HepG2 (cell line): Measurements from ENCODE around the gene MGA. TPM values are rescaled to one million over a fixed set of nuclear protein-coding genes. Genes with fewer than 3 reads are reported as not detected.
A peak's percentile ranks its signal among the peaks of the same experiment; 100 is the strongest.

Experiments used
- CCAR2 ChIP-seq: fragments of 200-400 bp; formaldehyde crosslinking; optimal IDR thresholded peaks from 2 replicates; pipeline ENCODE3; 2018; ENCODE audit warnings: low read depth, mild to moderate bottlenecking, low read length, moderate library complexity
- FOXO1 ChIP-seq: sonication (generic); formaldehyde crosslinking; IDR thresholded peaks from 2 replicates; pipeline ENCODE4 v1.4.0; 2020; ENCODE audit warnings: missing genetic modification reagents
- GMEB2 ChIP-seq: IDR thresholded peaks from 2 replicates; pipeline ENCODE4 v1.6.1; 2016; ENCODE audit warnings: missing biosample characterization, missing genetic modification reagents, low read depth
- HNF4A ChIP-seq: sonication (generic); formaldehyde crosslinking; IDR thresholded peaks from 2 replicates; pipeline ENCODE4 v1.4.0; 2020; ENCODE audit warnings: missing genetic modification reagents
- HOXD1 ChIP-seq: sonication (generic); formaldehyde crosslinking; IDR thresholded peaks from 2 replicates; pipeline ENCODE4 v1.5.0; 2020; ENCODE audit warnings: missing genetic modification reagents
- MAF1 ChIP-seq: sonication (generic); formaldehyde crosslinking; IDR thresholded peaks from 2 replicates; pipeline ENCODE4 v1.5.0; 2020; ENCODE audit warnings: missing genetic modification reagents, borderline replicate concordance
- MYPOP ChIP-seq: sonication (generic); formaldehyde crosslinking; IDR thresholded peaks from 2 replicates; pipeline ENCODE4 v1.8.1; 2023; ENCODE audit warnings: mild to moderate bottlenecking, moderate library complexity, missing genetic modification reagents
- NFAT5 ChIP-seq: sonication (generic); formaldehyde crosslinking; IDR thresholded peaks from 2 replicates; pipeline ENCODE4 v1.4.0; 2020; ENCODE audit warnings: missing genetic modification reagents
- RBFOX2 ChIP-seq: fragments of 200-400 bp; formaldehyde crosslinking; IDR thresholded peaks from 2 replicates; pipeline ENCODE4 v1.6.1; 2017; ENCODE audit warnings: low read depth, mild to moderate bottlenecking, low read length
- SMARCC2 ChIP-seq: fragments of 450-650 bp; IDR thresholded peaks from 2 replicates; pipeline ENCODE4 v1.6.1; 2017; ENCODE audit warnings: antibody characterized with exemption, mild to moderate bottlenecking
- TAF15 ChIP-seq: fragments of 200-400 bp; formaldehyde crosslinking; IDR thresholded peaks from one replicate; pipeline ENCODE4 v1.6.1; 2018; ENCODE audit warnings: mild to moderate bottlenecking, low read depth, low read length; ENCODE audit not compliant: poor library complexity, severe bottlenecking
- TARDBP ChIP-seq: sonication (generic); formaldehyde crosslinking; IDR thresholded peaks from 2 replicates; pipeline ENCODE4 v1.8.0; 2022; ENCODE audit warnings: mild to moderate bottlenecking, missing genetic modification reagents
- ZFP62 ChIP-seq: sonication (generic); formaldehyde crosslinking; IDR thresholded peaks from 2 replicates; pipeline ENCODE4 v1.4.0; 2020; ENCODE audit warnings: missing genetic modification reagents
- ZMYM3 ChIP-seq: sonication (generic); formaldehyde crosslinking; IDR thresholded peaks from 2 replicates; pipeline ENCODE4 v1.5.1; 2020; ENCODE audit warnings: mild to moderate bottlenecking, missing genetic modification reagents
- ZNF121 ChIP-seq: sonication (generic); formaldehyde crosslinking; IDR thresholded peaks from 2 replicates; pipeline ENCODE4 v1.5.0; 2020; ENCODE audit warnings: mild to moderate bottlenecking, missing genetic modification reagents
- ZNF30 ChIP-seq: sonication (generic); formaldehyde crosslinking; IDR thresholded peaks from 2 replicates; pipeline ENCODE4 v1.5.0; 2020; ENCODE audit warnings: mild to moderate bottlenecking, missing genetic modification reagents
- ZNF343 ChIP-seq: sonication (generic); formaldehyde crosslinking; IDR thresholded peaks from 2 replicates; pipeline ENCODE4 v1.4.0; 2020; ENCODE audit warnings: mild to moderate bottlenecking, missing genetic modification reagents
- ZNF563 ChIP-seq: sonication (generic); formaldehyde crosslinking; IDR thresholded peaks from 2 replicates; pipeline ENCODE4 v1.8.0; 2022; ENCODE audit warnings: mild to moderate bottlenecking, moderate library complexity, missing genetic modification reagents
- ZNF766 ChIP-seq: sonication (generic); formaldehyde crosslinking; IDR thresholded peaks from 2 replicates; pipeline ENCODE4 v1.5.0; 2020; ENCODE audit warnings: missing genetic modification reagents, borderline replicate concordance
- ZNF780A ChIP-seq: sonication (generic); formaldehyde crosslinking; IDR thresholded peaks from 2 replicates; pipeline ENCODE4 v1.8.0; 2022; ENCODE audit warnings: mild to moderate bottlenecking, missing genetic modification reagents, moderate library complexity
- ZXDC ChIP-seq: sonication (generic); formaldehyde crosslinking; IDR thresholded peaks from 2 replicates; pipeline ENCODE4 v1.5.0; 2020; ENCODE audit warnings: mild to moderate bottlenecking, missing genetic modification reagents
- polyA plus RNA-seq, 8 experiments: library from polyadenylated mRNA; depleted of rRNA in 3 of 8; stranded (reverse) in 7 of 8; unstranded in 1 of 8; fragments of >200 nt; fragmentation: Illumina TruSeq in 4 of 8; extraction: Trizol in 4 of 8; gene quantifications; 2 replicates each; pipeline versions ENCODE4 v1.2.1 to v1.2.3, GENCODE V29; 2011 to 2016; ENCODE audit warnings: low read depth in 4 of 8, missing spikeins in 1 of 8, mixed read lengths in 1 of 8; ENCODE audit not compliant: insufficient read depth in 1 of 8
- total RNA-seq, 5 experiments: library from RNA; depleted of rRNA; stranded (reverse); fragments of >200 nt; fragmentation: Illumina TruSeq; extraction: Trizol; gene quantifications; 2 replicates each; pipeline ENCODE4 v1.2.3, GENCODE V29; 2016; ENCODE audit warnings: low read depth in 1 of 5

Gene MGA
- total and polyA plus RNA-seq, 2 of the 13 experiments (the other 11 are each of a cell fraction or from before 2014, with no cell fraction given), result 5.3 to 59.0 TPM

GRCh38 chr15:41780266-41780665 lies 120.1 kb downstream of the MGA start (continued):
- TF ChIP-seq NFAT5 (no peak), HOXD1 (CRISPR knock-in tag) (no peak), ZNF343 (no peak), GMEB2 (no peak), HNF4A (CRISPR knock-in tag) (peak; percentile 70), ZXDC (CRISPR knock-in tag) (no peak), ZNF563 (CRISPR knock-in tag) (no peak), SMARCC2 (no peak), RBFOX2 (no peak), MAF1 (CRISPR knock-in tag) (no peak), ZNF30 (no peak), TARDBP (no peak), ZNF780A (CRISPR knock-in tag) (no peak), FOXO1 (CRISPR knock-in tag) (no peak), ZNF121 (CRISPR knock-in tag) (no peak), ZFP62 (CRISPR knock-in tag) (no peak), ZNF766 (CRISPR knock-in tag) (no peak), CCAR2 (no peak), MYPOP (CRISPR knock-in tag) (no peak), TAF15 (no peak), ZMYM3 (CRISPR knock-in tag) (no peak)
